GM23248 (cell line): ENCODE data around the gene INKA2.

ENCODE experiments used
- EZH2 ChIP-seq: fragments of 200-600 bp; sonication (generic); IDR thresholded peaks from 2 replicates; pipeline ENCODE4 v1.6.1; 2018; ENCODE audit warnings: antibody characterized with exemption, mild to moderate bottlenecking; ENCODE audit not compliant: insufficient read depth, poor library complexity, severe bottlenecking
- EZH2phosphoT487 ChIP-seq: fragments of 200-600 bp; sonication (generic); IDR thresholded peaks from 2 replicates; pipeline ENCODE4 v1.6.1; 2018; ENCODE audit warnings: antibody characterized with exemption, moderate library complexity, mild to moderate bottlenecking, low read depth; ENCODE audit not compliant: insufficient read depth

- TF ChIP-seq EZH2phosphoT487 (no peak), EZH2 (no peak)
Observed at GRCh38 chr1:111747282-111747734, 8.1 kb upstream of the INKA2 start.
